Ascending aorta (tissue), 2 donors: Measurements from ENCODE around the gene GOLGA6D. TPM values are rescaled to one million over a fixed set of nuclear protein-coding genes. Genes with fewer than 3 reads are reported as not detected.
"Not testable (repeated sequence)": the region's sequence is repeated elsewhere in the genome, so short reads cannot be mapped to it uniquely, and the experiment has no call there.

Experiments used
- DNase-seq, 2 donors: peaks; one replicate each; pipeline ENCODE4 v3.0.0-alpha.2; 2019; ENCODE audit warnings: low spot score in 2 of 2
- H3K27ac ChIP-seq, 2 donors: fragments of 200-600 bp; sonication (generic); one replicate each; pipeline ENCODE4 v1.5.1; 2016 to 2017; ENCODE audit warnings: mild to moderate bottlenecking in 1 of 2
- H3K27me3 ChIP-seq: fragments of 200-600 bp; sonication (generic); one replicate; pipeline ENCODE4 v1.5.1; 2017
- H3K36me3 ChIP-seq, 2 donors: fragments of 200-600 bp; sonication (generic); one replicate each; pipeline ENCODE4 v1.5.1; 2016
- H3K4me1 ChIP-seq, 2 donors: fragments of 200-600 bp; sonication (generic); one replicate each; pipeline ENCODE4 v1.5.1; 2016 to 2017; ENCODE audit warnings: mild to moderate bottlenecking in 1 of 2
- H3K4me3 ChIP-seq, 2 donors: fragments of 200-600 bp; sonication (generic); one replicate each; pipeline ENCODE4 v1.5.1; 2016 to 2017; ENCODE audit warnings: mild to moderate bottlenecking in 1 of 2
- H3K9me3 ChIP-seq, 2 donors: fragments of 200-600 bp; sonication (generic); one replicate each; pipeline ENCODE4 v1.5.1; 2016
- CTCF ChIP-seq, 3 experiments: fragments of 200-600 bp in 2 of 3; fragments of 450-650 bp in 1 of 3; sonication (generic) in 2 of 3; IDR thresholded peaks; one replicate each; pipeline ENCODE4 v1.5.1; 2016 to 2019; ENCODE audit warnings: antibody characterized with exemption in 3 of 3, mild to moderate bottlenecking in 1 of 3, moderate library complexity in 1 of 3
- intact Hi-C: fragments of 100-400 bp; cut with DNase I; formaldehyde crosslinking; loops from one replicate; pipeline ENCODE4 v1.15.1; 2023
- total RNA-seq: library from RNA; depleted of rRNA; stranded (reverse); fragments of >200 nt; gene quantifications from one replicate; pipeline ENCODE4 v1.1.0, GENCODE V29; 2016

GOLGA6D gene
- total RNA-seq, 1 donor from 2014 or later = not detected

DNA sequence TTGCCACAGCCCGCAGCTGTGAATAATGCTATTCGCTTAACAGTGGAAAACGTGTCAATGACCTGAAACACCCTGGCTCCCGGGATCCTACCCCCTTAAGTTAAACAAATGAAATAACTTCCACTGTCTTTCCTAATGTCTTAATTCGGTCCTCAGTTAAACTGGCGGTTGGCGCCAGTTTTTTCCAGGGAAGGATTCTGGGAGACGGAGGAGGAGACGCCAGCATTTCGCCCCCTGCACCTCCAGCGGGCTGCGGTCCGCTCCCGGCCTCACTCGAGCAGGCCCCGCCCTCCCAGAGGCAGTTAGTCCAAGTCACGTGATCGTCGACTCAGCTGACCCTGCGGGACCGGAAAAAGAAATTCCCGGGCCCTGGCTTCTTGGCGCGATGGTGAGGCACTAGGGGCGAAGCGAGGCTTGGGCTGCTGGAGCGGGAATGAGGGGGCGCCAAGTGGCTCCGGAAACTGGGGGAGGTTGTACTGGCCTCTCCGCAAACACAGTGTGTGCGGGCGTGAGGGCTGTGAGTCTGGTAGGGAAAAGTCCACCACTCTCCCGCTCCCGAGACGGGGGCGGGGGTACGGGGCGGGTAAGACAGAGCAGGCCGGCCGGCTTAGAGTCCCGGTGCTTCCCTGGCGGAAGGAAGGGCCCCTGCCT lies 53.2 kb downstream of the GOLGA6D start, which contains the start of gene COMMD4:
COMMD4 (plus strand) TSS at position 359 of the 651 bp plus-strand sequence; CDS start at position 386, 27 bp downstream.
- TF ChIP-seq CTCF (IDR thresholded peaks at IDR 0.05) = no peak
- no peaks in the 10 kb centered on the region for H3K27me3 ChIP-seq
- peak within 1 kb of the TSS; percentile 31 to 51 for H3K27ac ChIP-seq
- peaks cover 5 to 11% of the 10 kb centered on the region in 2 donors for H3K36me3 ChIP-seq
- peaks cover 3 to 5% of the 10 kb centered on the region in 2 donors for H3K4me1 ChIP-seq
- intact Hi-C loops = loop anchor here (10.0 kb wide), 1 partner anchor 311 kb away; the partner anchor contains the start of gene PPCDC
- peak; percentile 71 to 97 for DNase-seq
- H3K4me3 ChIP-seq = peak within 1 kb of the TSS; percentile 56 to 81
- H3K9me3 ChIP-seq = no peaks in the 10 kb centered on the region

DNA sequence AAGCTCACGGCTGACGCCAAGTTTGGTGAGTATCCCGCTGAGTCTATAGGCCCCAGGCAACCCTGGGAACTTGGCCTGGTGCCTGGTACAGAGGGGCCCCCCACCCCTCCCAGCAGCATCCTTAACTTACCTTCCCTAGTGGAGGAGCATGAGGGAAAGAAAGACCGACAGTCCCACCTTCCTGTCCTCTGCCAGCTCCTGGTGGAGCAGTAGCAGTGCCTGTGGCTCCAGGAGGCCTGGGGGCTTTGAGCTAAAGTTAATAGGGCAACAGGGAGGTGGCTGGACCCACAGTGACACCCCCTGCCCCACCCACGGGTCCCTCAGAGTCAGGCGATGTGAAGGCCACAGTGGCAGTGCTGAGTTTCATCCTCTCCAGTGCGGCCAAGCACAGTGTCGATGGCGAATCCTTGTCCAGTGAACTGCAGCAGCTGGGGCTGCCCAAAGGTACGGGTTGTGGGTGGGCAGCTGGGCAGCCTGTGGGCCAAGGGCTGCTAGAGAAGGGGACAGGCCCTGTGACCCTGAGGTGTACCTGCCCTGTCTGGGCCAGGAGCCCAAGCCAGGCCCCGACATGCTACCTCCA lies 56.1 kb downstream of the GOLGA6D start:
- Histone ChIP-seq H3K27me3 (no peaks in the 10 kb centered on the region), H3K4me1 (peaks cover 3 to 5% of the 10 kb centered on the region in 2 donors), H3K27ac (no peak overlapping the region), H3K36me3 (peaks cover 5 to 11% of the 10 kb centered on the region in 2 donors), H3K4me3 (no peak overlapping the region), H3K9me3 (no peaks in the 10 kb centered on the region)
- no peak for TF ChIP-seq CTCF (IDR thresholded peaks at IDR 0.05)
- DNase-seq = no peak
- intact Hi-C loops = loop anchor here (10.0 kb wide), 1 partner anchor 314 kb away; the partner anchor contains the start of gene PPCDC

DNA sequence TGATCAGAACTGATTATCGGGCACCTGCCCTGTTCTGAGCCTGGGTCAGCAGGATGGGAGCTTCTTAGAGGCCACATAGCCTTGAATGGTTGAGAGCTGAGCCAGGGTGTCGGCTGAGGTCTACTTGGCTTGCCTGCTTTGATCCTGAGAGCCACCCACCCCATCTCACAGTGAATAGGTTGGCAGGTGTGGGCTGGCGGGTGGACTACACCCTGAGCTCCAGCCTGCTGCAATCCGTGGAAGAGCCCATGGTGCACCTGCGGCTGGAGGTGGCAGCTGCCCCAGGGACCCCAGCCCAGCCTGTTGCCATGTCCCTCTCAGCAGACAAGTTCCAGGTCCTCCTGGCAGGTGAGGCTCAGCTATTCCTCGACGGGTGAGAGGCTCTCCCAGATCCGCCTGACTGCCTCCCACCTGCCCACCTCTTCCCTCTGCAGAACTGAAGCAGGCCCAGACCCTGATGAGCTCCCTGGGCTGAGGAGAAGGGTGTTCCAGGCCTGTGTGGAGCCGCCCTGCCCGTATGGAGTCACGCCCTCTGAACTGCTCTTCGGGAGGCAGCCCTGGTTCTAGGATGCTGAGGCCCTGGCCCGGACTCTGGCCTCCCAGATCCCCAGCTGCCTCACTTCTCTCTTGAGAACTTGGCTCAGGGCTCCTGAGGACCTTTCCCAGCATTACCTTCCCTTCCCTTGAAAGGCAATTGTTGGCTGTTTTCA lies 57.1 kb downstream of the GOLGA6D start:
- Histone ChIP-seq H3K36me3 (peaks cover 5 to 11% of the 10 kb centered on the region in 2 donors), H3K9me3 (no peaks in the 10 kb centered on the region), H3K27ac (no peak overlapping the region), H3K27me3 (no peaks in the 10 kb centered on the region), H3K4me1 (peaks cover 3 to 5% of the 10 kb centered on the region in 2 donors), H3K4me3 (no peak overlapping the region)
- intact Hi-C loops = loop anchor here (10.0 kb wide), 1 partner anchor 315 kb away; the partner anchor contains the start of gene PPCDC
- no peak for DNase-seq
- no peak for TF ChIP-seq CTCF (IDR thresholded peaks at IDR 0.05)

DNA sequence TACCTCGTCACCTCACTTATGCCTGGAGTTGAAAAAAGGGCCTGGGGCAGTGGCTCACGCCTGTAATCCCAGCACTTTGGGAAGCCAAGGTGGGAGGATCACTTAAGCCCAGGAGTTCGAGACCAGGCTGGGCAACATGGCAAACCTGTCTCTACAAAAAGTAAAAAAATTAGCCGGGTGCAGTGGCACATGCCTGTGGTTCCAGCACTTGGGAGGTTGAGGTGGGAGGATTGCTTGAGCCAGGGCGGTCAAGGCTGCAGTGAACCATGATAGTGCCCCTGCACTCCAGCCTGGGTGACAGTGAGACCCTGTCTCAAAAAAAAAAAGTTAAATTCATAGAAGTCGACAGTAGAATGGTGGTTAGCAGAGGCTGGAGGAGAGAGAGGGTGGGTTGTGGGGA lies 59.6 kb downstream of the GOLGA6D start:
- intact Hi-C loops = no loop called here

DNA sequence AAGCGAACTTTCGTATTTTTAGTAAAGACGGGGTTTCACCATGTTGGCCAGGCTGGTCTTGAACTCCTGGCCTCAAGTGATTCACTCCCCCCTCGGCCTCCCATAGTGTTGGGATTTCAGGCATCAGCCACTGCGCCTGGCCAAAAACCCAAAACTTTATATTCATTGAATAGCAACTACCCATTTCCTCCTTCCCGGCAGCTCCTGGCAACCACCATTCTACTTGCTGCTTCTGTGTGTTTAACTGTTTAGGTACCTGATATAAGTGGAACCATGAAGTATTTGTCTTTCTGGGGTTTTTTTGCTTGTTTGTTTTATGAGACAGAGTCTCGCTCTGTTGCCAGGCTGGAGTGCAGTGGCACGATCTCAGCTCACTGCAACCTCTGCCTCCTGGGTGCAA lies 61.3 kb downstream of the GOLGA6D start:
- H3K9me3 ChIP-seq, H3K4me3 ChIP-seq, DNase-seq, intact Hi-C loops, H3K36me3 ChIP-seq, H3K27me3 ChIP-seq, H3K4me1 ChIP-seq, H3K27ac ChIP-seq: not testable (repeated sequence)

More for the DNA sequence above, 59.6 kb downstream of the GOLGA6D start:
- DNase-seq = no peak
- peaks cover 5 to 11% of the 10 kb centered on the region in 2 donors for H3K36me3 ChIP-seq
- no peak for TF ChIP-seq CTCF (IDR thresholded peaks at IDR 0.05)
- H3K27ac ChIP-seq = no peak overlapping the region
- peaks cover 0 to 3% of the 10 kb centered on the region in 2 donors for H3K4me1 ChIP-seq
- no peaks in the 10 kb centered on the region for H3K9me3 ChIP-seq
- H3K27me3 ChIP-seq = no peaks in the 10 kb centered on the region
- H3K4me3 ChIP-seq = no peak overlapping the region

Other genes with a start within 250 kb of the GOLGA6D start
- gene C15orf39, start 81.0 kb upstream of the GOLGA6D start, total RNA-seq = 30.8 TPM
- gene GOLGA6C, start 24.5 kb upstream of the GOLGA6D start, total RNA-seq = not detected
- 54.8 TPM for gene COMMD4, start 53.2 kb downstream of the GOLGA6D start, total RNA-seq
- 104 TPM for gene NEIL1, start 64.2 kb downstream of the GOLGA6D start, total RNA-seq
- gene MAN2C1, start 85.8 kb downstream of the GOLGA6D start, total RNA-seq = 447 TPM
- 41.0 TPM for gene SIN3A, start 168.9 kb downstream of the GOLGA6D start, total RNA-seq